ENCODE measurements around the gene DCTPP1. TPM values are rescaled to one million over a fixed set of nuclear protein-coding genes. Genes with fewer than 3 reads are reported as not detected.

Gene DCTPP1
- polyA plus RNA-seq, 1 of the 3 experiments (the other 2 are of a cell fraction), result 79.2 TPM

- Histone ChIP-seq H3K79me2 (ENCODE audit: insufficient read depth) (peaks cover 28% of the 10 kb centered on the region), H3K4me3 (ENCODE audit: low read depth in 2 of 2, low read length in 1 of 2) (no peak overlapping the region), H3K9me3 (no peaks in the 10 kb centered on the region), H3K36me3 (replicated peaks in 1 of 2; ENCODE audit: control insufficient read depth in 1 of 2, insufficient read depth in 2 of 2, low read length in 1 of 2) (peaks cover 5 to 18% of the 10 kb centered on the region in 2 experiments), H3K27ac (ENCODE audit: low read depth in 2 of 2, low read length in 1 of 2) (no peak overlapping the region; a peak in 1 of 4 replicates), H4K20me1 (ENCODE audit: insufficient read depth) (no peaks in the 10 kb centered on the region), H3K9ac (no peak overlapping the region), H3K27me3 (ENCODE audit: insufficient read depth) (no peaks in the 10 kb centered on the region), H3K4me2 (no peak overlapping the region), H2AFZ (ENCODE audit: low read depth) (no peak overlapping the region), H3K4me1 (ENCODE audit: control insufficient read depth in 1 of 2, insufficient read depth in 2 of 2, low read depth in 1 of 2, low read length in 1 of 2) (peaks cover 10 to 18% of the 10 kb centered on the region in 2 experiments; a peak in 2 of 4 replicates), H3K9me2 (no peaks in the 10 kb centered on the region), H3F3A (replicated peaks; ENCODE audit: insufficient read depth) (peaks cover 47% of the 10 kb centered on the region)
- ChIA-PET CTCF (interaction anchor here (0.7 to 3.7 kb wide), 4 partner anchors 12 to 32 kb away, joined by 3 to 38 read pairs (median 3); partner anchors contain the start of genes DCTPP1 and ZNF771), POLR2A (interaction anchor here (1.6 kb wide), 1 partner anchor 10 kb away, joined by 6 read pairs; the partner anchor contains the start of gene ZNF771)
- no peak for TF ChIP-seq PBX3 (IDR thresholded peaks at IDR 0.05)
- TF ChIP-seq, protein P1, sequence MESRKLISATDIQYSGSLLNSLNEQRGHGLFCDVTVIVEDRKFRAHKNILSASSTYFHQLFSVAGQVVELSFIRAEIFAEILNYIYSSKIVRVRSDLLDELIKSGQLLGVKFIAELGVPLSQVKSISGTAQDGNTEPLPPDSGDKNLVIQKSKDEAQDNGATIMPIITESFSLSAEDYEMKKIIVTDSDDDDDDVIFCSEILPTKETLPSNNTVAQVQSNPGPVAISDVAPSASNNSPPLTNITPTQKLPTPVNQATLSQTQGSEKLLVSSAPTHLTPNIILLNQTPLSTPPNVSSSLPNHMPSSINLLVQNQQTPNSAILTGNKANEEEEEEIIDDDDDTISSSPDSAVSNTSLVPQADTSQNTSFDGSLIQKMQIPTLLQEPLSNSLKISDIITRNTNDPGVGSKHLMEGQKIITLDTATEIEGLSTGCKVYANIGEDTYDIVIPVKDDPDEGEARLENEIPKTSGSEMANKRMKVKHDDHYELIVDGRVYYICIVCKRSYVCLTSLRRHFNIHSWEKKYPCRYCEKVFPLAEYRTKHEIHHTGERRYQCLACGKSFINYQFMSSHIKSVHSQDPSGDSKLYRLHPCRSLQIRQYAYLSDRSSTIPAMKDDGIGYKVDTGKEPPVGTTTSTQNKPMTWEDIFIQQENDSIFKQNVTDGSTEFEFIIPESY (IDR thresholded peaks at IDR 0.05; ENCODE audit: borderline replicate concordance, low read depth), result no peak
- no peak for TF ChIP-seq YY1 (IDR thresholded peaks at IDR 0.05; ENCODE audit: low read depth)
- no peak for TF ChIP-seq CTCF (IDR thresholded peaks at IDR 0.05)
- TF ChIP-seq, protein P2, sequence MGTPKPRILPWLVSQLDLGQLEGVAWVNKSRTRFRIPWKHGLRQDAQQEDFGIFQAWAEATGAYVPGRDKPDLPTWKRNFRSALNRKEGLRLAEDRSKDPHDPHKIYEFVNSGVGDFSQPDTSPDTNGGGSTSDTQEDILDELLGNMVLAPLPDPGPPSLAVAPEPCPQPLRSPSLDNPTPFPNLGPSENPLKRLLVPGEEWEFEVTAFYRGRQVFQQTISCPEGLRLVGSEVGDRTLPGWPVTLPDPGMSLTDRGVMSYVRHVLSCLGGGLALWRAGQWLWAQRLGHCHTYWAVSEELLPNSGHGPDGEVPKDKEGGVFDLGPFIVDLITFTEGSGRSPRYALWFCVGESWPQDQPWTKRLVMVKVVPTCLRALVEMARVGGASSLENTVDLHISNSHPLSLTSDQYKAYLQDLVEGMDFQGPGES (IDR thresholded peaks at IDR 0.05; ENCODE audit: low read depth, low read length), result no peak
- no peak for TF ChIP-seq FOXJ3 (CRISPR knock-in tag; IDR thresholded peaks at IDR 0.05)
- no peak for TF ChIP-seq MXI1 (IDR thresholded peaks at IDR 0.05; ENCODE audit: low read depth, low read length)
- TF ChIP-seq FOXM1 (IDR thresholded peaks at IDR 0.05; ENCODE audit: low read depth), result no peak
- no peak for TF ChIP-seq ELF1 (IDR thresholded peaks at IDR 0.05)
- TF ChIP-seq MAX (IDR thresholded peaks at IDR 0.05; ENCODE audit: low read depth), result no peak
- TF ChIP-seq EP300 (IDR thresholded peaks at IDR 0.05; ENCODE audit: borderline replicate concordance in 1 of 2, low read depth in 1 of 2, low read length in 1 of 2), result no peak
- TF ChIP-seq GATA2 (CRISPR knock-in tag; IDR thresholded peaks at IDR 0.05), result no peak
- no peak for TF ChIP-seq GABPA (IDR thresholded peaks at IDR 0.05; ENCODE audit: low read depth)
- TF ChIP-seq FOSL2 (IDR thresholded peaks at IDR 0.05; ENCODE audit: borderline replicate concordance, low read depth), result no peak
- TF ChIP-seq RXRA (IDR thresholded peaks at IDR 0.05; ENCODE audit: borderline replicate concordance, low read depth), result no peak
- TF ChIP-seq, protein P3, sequence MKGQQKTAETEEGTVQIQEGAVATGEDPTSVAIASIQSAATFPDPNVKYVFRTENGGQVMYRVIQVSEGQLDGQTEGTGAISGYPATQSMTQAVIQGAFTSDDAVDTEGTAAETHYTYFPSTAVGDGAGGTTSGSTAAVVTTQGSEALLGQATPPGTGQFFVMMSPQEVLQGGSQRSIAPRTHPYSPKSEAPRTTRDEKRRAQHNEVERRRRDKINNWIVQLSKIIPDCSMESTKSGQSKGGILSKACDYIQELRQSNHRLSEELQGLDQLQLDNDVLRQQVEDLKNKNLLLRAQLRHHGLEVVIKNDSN (IDR thresholded peaks at IDR 0.05; ENCODE audit: borderline replicate concordance, low read depth), result no peak
- no peak for TF ChIP-seq CHD2 (IDR thresholded peaks at IDR 0.05; ENCODE audit: low read length, partially characterized antibody)
- no peak for TF ChIP-seq USF2 (IDR thresholded peaks at IDR 0.05; ENCODE audit: borderline replicate concordance, low read depth, low read length)
- TF ChIP-seq MEF2A (IDR thresholded peaks at IDR 0.05; ENCODE audit: borderline replicate concordance, low read depth), result no peak
- TF ChIP-seq NRF1 (IDR thresholded peaks at IDR 0.05; ENCODE audit: low read depth, low read length), result no peak
- DNase-seq, result no peak
- 99% methylated on average over 15 of the region's 42 CpGs for WGBS (ENCODE audit: low lambda C conversion rate)
These were observed 31.8 kb downstream of the DCTPP1 start for GRCh38 chr16:30397776-30398660.
